ENCODE data around the gene KLHL15.

GRCh38 chrX:23989689-23990088 is 37.3 kb downstream of the KLHL15 start:
- TF ChIP-seq CTCF (conservative IDR thresholded peaks at IDR 0.05; ENCODE audit: low read depth, low read length) (no peak), EZH2 (IDR thresholded peaks at IDR 0.05; ENCODE audit: borderline replicate concordance, low read depth, low read length, poor library complexity, severe bottlenecking) (no peak)
